Stimulated activated CD4-positive, alpha-beta T cell treated with anti-CD3 and anti-CD28 coated beads, Interleukin-2, amount 100 ng/mL, for 48 hours (primary cell): Measurements from ENCODE around the gene MYEOV.

Experiments
- DNase-seq, 2 donors: peaks; one replicate each; pipeline ENCODE4 v3.0.0-alpha.2; 2020

The MYEOV gene

DNA sequence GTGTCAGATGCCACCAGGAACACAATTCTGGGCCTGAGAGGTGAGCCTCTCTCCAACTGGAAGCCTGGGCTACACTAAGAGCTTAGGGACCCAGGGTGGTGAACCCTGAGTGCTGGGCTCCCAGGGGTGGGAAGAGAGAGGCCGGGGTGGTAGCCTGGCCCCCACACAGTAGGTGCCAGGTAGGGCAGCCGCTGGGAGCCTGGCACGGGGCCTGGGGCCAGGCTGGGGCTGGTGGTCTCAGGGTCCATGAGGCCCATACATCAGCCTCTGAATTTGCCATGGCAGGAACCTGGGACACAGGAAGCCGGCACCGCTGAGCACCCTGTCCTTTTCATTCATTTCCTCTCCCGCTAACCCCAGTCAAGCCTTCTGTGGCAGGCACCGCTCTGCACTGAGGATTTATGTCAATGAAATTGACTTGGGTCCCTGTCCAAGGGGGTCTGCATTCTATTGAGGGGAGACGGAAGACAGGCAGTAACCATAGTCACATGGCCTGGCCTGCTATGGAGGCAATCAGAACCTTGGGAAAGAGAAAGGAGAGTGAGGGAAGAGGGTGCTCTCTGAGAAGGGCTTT, 8.6 kb downstream of the MYEOV start:
- DNase-seq = no peak

GRCh38 chr11:69303427-69303826, 9.5 kb downstream of the MYEOV start:
- no peak for DNase-seq

DNA sequence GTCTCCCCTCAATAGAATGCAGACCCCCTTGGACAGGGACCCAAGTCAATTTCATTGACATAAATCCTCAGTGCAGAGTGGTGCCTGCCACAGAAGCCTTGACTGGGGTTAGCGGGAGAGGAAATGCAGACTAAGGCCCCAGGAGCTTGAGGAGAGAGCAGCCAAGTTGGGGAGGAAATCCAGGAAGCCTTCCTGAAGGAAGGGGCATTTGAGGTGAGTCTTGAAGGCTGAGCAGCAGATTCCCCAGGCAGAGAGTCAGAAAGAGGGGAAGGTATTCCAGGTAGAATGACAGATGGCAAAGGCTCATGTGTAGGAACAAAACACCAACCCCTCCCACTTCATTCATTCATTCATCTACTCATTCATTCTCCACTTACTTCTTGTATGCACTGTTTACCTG, 10.3 kb downstream of the MYEOV start:
- DNase-seq = no peak

DNA sequence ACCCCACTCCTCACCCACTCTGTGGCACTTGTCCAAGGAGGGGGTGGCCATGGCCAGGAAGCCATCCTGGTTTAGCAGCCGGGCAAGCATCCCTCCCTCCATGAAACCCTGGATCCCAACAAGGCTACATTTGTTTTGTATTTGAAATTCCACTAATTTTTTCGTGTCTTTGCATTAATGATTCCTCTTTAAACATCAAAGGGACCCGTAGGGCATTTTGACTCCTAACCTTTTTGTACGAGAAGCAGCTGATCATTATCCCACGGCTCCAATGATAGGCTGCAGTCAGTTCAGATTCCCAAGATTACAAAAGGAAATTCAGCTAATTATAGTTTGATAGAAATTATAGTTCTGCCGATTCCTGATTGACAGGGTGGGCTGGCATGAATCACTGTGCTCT, 10.7 kb downstream of the MYEOV start:
- no peak for DNase-seq

GRCh38 chr11:69305885-69306540, 12.1 kb downstream of the MYEOV start:
- DNase-seq = no peak

DNA sequence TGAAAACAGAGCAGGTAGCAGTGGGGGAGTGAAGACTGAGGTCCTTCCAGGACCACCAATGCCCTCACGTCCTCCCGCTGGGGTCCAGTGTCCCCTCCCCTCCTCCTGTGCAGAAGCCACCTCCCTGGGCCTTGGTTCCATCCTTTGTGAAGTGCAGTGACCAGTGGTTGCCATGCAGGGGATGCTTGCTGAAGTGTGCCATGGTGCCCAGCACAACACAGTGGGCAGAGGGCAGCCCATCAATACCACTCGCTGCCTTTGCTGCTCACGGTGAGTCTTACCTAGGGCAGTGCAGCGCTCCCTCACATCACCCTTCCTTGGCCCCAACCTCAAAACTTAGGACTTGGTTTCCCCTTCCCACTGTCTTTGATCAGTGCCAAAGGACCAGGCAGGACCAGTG, 12.9 kb downstream of the MYEOV start:
- DNase-seq = no peak

DNA sequence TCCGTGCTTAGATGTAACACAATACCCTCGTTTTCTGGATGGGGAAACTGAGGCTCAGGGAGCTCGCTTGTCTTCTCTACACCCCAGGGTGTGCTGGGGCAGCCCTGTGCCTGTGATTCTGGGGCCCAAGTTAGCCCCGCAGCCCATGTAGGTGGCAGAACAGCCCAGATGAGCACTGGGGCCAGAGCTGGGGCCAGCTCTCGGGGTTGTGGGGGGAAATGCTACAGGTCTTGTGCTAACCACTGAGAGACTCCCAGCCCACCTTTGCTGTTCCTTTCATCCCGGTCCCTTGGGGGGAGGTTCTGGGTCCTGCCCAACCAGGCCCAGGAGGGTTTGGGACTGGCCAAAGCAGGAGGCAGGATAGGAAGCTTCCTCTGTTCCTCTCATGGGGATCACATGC, 13.5 kb downstream of the MYEOV start:
- DNase-seq = no peak

DNA sequence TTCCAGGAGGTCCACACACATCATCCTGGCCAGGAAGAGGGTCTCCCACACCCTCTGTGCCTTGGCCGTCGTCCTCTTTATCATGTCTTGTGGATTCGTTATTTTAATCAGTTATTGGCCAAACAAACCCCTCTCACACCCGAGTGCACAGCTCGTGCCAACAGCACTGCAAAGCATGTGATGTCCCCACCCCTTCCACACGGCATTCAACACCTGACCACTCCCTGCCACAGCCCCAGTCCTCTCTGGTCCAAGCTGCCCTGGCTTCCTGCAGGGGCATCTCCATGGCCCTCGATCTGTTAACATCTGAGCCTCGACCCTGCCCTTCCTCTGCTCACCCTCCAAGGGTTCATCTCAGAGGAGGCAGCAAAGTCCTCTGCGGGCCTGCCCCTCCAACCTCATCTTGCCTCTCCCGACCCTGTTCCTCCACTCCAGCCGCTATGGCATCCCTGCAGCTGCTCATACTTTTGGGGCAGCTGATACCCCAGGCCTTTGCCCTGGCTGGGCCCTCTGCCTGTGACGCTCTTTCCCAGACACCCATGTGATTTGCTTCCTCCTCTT, 14.0 kb downstream of the MYEOV start:
- no peak for DNase-seq

- no peak for DNase-seq
Observed at GRCh38 chr11:69308491-69308911, 14.5 kb downstream of the MYEOV start.

GRCh38 chr11:69308936-69309615, 15.1 kb downstream of the MYEOV start:
- no peak for DNase-seq

DNA sequence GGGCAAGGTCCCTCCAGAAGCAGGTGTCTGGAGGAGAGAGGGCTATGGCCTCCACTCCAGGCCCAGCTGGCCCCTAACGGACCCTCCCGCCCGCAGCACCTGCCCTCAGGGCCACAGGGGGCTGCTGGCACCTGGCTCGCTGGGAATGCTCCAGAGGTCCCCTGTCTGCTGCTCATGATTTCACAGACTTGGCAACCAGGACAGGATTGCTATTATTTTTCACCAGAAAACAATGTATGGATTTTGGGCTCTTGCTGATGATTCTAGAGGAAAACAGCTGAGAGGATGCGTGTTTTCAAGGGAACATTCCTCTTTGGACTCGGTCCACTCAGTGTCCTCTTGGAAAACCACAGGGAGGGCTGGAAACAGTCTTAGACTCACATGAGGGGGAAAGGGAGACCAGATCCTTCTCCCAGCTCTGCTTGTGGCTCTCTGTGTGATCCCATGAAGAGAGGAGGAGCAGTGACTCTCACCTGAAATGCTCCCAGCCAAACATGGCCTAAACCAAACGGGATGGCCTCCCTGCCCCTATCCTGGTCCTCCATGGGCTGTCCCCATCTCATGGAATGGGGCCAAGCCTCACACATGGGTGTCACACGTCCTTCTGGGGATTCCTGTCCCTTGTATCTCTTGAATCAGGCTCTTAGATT, 15.8 kb downstream of the MYEOV start:
- no peak for DNase-seq

- no peak for DNase-seq
Observed at GRCh38 chr11:69310351-69310750, 16.4 kb downstream of the MYEOV start.

- no peak for DNase-seq
Observed at GRCh38 chr11:69310934-69311766, 17.2 kb downstream of the MYEOV start.

GRCh38 chr11:69311767-69312385, 17.9 kb downstream of the MYEOV start:
- no peak for DNase-seq

GRCh38 chr11:69312453-69313404, 18.8 kb downstream of the MYEOV start:
- no peak for DNase-seq

GRCh38 chr11:69313992-69314391, 20.0 kb downstream of the MYEOV start:
- no peak for DNase-seq

DNA sequence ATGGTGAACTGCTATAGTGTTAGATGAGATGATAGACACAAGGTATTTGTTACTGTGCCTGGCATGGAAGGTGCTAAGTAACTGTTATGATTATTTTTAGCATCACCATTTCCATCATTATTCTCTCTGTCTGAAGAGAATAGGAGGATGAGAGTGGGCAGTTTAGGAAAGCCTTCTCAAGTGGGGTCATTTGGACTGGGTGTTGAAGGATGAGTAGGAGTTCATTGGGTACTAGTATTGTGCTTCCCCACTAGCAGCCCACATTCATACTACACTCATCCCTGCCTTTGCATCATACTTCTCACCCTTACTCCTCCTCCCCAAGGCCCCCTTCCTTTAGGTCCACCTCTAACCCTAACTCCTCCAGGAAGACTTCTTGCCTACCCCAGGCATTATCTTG, 20.6 kb downstream of the MYEOV start:
- DNase-seq = no peak

DNA sequence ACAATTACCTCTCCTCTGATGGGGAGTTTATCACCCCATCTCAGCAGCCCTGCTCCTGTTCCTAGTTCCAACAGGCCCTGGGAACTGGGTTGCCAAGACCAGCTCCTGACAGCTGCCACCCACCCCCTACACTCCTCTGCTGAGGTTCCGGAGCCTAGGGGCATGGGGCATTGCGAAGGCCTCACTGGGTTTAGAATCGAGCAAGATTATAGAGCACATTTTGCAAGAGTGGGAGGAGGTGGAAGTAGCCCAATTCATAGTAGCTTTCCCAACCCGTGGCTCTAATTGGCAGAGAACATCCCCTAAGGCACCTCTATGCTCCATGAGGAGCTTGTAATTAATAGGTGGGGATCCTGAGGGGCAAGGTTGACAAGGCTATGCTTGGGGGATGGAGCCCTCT, 23.0 kb downstream of the MYEOV start:
- no peak for DNase-seq

GRCh38 chr11:69317401-69318092, 23.6 kb downstream of the MYEOV start:
- DNase-seq = no peak

DNA sequence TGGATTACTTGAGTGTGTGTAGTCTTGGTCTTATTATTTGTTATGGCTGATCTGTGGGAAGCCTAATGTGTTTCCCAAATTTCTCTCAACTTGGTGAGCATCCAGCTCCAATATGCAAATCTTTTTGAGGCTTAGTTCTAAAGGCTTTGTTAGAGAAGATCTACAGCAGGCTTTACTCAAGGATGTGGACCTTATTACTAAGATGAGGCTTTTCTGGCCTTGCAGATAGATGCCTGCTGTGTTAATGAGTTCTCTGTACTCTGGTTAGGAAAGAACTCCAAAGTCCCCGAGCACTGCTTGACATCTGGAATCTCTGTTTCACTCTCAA, 24.1 kb downstream of the MYEOV start:
- no peak for DNase-seq
